Uterus (tissue), 2 donors: Measurements from ENCODE around the gene RALGPS1.

ENCODE experiments used
- CTCF ChIP-seq, 4 experiments: fragments of 200-600 bp in 2 of 4; fragments of 450-650 bp in 2 of 4; sonication (generic) in 2 of 4; IDR thresholded peaks; one replicate each; pipeline ENCODE4 v1.5.1; 2016 to 2019; ENCODE audit warnings: antibody characterized with exemption in 4 of 4, mild to moderate bottlenecking in 2 of 4, moderate library complexity in 1 of 4
- POLR2A ChIP-seq, 2 donors: fragments of 450-650 bp; IDR thresholded peaks; one replicate each; pipeline ENCODE4 v1.6.1; 2016; ENCODE audit warnings: antibody characterized with exemption in 2 of 2, mild to moderate bottlenecking in 1 of 2, moderate library complexity in 1 of 2

GRCh38 chr9:127192744-127193143 lies 278.2 kb downstream of the RALGPS1 start:
- TF ChIP-seq CTCF (IDR thresholded peaks at IDR 0.05) (no peak), POLR2A (IDR thresholded peaks at IDR 0.05) (no peak)
